Thymus (tissue), 11 donors: ENCODE data around the gene SOBP. TPM values are rescaled to one million over a fixed set of nuclear protein-coding genes. Genes with fewer than 3 reads are reported as not detected.

ENCODE experiments used
- DNase-seq, 9 donors: peaks; one replicate each; pipeline ENCODE4 v3.0.0-alpha.2; 2013; ENCODE audit warnings: low spot score in 9 of 9, low read depth in 6 of 9, missing footprints in 1 of 9
- H3K27ac ChIP-seq, 2 donors: one replicate each; pipeline ENCODE4 v1.5.1; 2013; ENCODE audit warnings: control low read depth in 1 of 2, low read depth in 1 of 2, low read length in 1 of 2, mild to moderate bottlenecking in 1 of 2, moderate library complexity in 1 of 2
- H3K27me3 ChIP-seq, 2 donors: one replicate each; pipeline ENCODE4 v1.5.1; 2013; ENCODE audit warnings: low read length in 1 of 2; ENCODE audit not compliant: control insufficient read depth in 2 of 2, insufficient read depth in 1 of 2
- H3K36me3 ChIP-seq, 2 donors: one replicate each; pipeline ENCODE4 v1.5.1; 2013; ENCODE audit warnings: low read length in 1 of 2, mild to moderate bottlenecking in 1 of 2, moderate library complexity in 1 of 2; ENCODE audit not compliant: control insufficient read depth in 2 of 2, insufficient read depth in 2 of 2
- H3K4me1 ChIP-seq, 2 donors: one replicate each; pipeline ENCODE4 v1.5.1; 2013; ENCODE audit warnings: low read length in 2 of 2; ENCODE audit not compliant: control insufficient read depth in 2 of 2, insufficient read depth in 2 of 2
- H3K4me3 ChIP-seq, 2 donors: one replicate each; pipeline ENCODE4 v1.5.1; 2013; ENCODE audit warnings: low read length in 2 of 2, control low read depth in 1 of 2, mild to moderate bottlenecking in 1 of 2
- H3K9me3 ChIP-seq, 2 donors: one replicate each; pipeline ENCODE4 v1.5.1; 2013; ENCODE audit warnings: low read length in 1 of 2, mild to moderate bottlenecking in 1 of 2; ENCODE audit not compliant: control insufficient read depth in 2 of 2, insufficient read depth in 1 of 2
- WGBS: extraction: QIAGEN DNeasy Blood & Tissue Kit; methylation state at CpG from one replicate; pipeline ENCODE4 v1.1.7; 2013; 5-methylcytosine and 5-hydroxymethylcytosine counted together
- polyA plus RNA-seq: library from polyadenylated mRNA; stranded (reverse); fragments of 200-250 nt; gene quantifications from one replicate; pipeline ENCODE4 v1.2.3, GENCODE V29; 2013
- total RNA-seq: library from RNA; stranded (reverse); fragments of 120-200 nt; gene quantifications from one replicate; pipeline ENCODE4 v1.2.4, GENCODE V29; 2013
- donor health status: healthy.

SOBP gene
- total and polyA plus RNA-seq, 2 donors = 4.1 to 4.2 TPM

DNA sequence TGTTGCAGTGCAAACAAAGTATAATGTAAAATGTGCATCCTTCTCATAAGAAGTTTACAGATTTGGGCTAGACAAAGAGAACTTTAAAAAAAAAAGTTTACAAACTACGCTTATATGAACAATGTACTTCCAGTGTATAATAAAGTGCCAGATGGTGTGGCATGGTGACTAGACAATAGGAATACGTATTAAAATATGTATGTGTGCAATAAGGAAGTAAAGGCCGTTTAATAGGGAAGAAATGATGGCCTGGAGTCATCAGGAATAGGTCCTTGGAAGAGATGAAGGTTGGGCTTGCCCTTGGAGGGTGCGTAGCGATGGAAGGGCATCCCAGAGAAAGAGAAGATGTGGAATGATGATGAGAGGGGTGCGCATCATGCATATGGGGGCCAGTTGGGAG, 108.2 kb downstream of the SOBP start:
- Histone ChIP-seq H3K4me1 (no peaks in the 10 kb centered on the region), H3K9me3 (no peaks in the 10 kb centered on the region), H3K4me3 (no peak overlapping the region), H3K36me3 (no peaks in the 10 kb centered on the region), H3K27me3 (no peaks in the 10 kb centered on the region), H3K27ac (no peak overlapping the region)
- WGBS = 95% methylated on average over 6 of the region's 6 CpGs
- no peak for DNase-seq

DNA sequence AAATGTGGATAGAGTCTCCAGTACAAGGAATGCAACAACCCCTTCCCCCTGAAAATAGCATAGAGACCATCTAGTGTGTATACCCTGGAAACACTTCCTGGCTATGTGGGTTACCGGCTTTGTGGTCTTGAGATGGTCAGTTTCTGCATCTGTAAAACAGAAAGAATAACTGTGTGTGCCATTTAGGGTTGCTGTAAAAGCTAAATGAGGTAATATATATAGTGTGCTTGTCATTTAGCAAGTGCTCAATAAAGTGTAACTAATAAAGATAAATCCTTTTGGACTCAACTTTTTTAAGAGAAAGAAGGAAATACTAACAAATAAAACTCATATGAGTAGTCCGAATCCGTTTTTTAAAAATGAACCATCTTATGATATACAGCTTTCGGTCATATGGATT, 109.1 kb downstream of the SOBP start:
- Histone ChIP-seq H3K27ac (no peak overlapping the region), H3K9me3 (no peaks in the 10 kb centered on the region), H3K4me1 (no peaks in the 10 kb centered on the region), H3K4me3 (no peak overlapping the region), H3K36me3 (no peaks in the 10 kb centered on the region), H3K27me3 (no peaks in the 10 kb centered on the region)
- DNase-seq = no peak
- WGBS = 96% methylated on average over 4 of the region's 4 CpGs

DNA sequence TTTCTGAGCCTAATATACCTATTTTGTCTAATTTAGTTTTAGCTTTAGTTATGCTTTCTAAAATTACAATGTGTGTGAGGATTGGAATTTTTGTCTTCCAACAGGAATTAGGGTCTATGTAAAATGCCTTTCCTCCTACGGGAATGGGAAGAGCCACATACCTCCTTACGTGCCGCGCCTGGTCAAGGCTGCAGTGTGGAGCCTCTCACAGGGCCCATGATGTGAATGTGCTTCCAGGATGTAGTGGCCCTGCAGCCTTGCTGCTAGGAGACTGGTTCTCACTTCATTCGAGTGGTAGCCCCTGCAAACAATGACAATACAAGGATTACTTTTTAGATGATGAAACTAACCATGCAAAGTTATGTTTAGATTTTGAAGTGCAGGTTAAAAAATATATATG, 110.2 kb downstream of the SOBP start:
- DNase-seq = no peak
- Histone ChIP-seq H3K9me3 (no peaks in the 10 kb centered on the region), H3K4me3 (no peak overlapping the region), H3K27me3 (no peaks in the 10 kb centered on the region), H3K4me1 (peaks cover 0 to 4% of the 10 kb centered on the region in 2 donors), H3K36me3 (no peaks in the 10 kb centered on the region), H3K27ac (no peak overlapping the region)
- WGBS = 84% methylated on average over 5 of the region's 5 CpGs

DNA sequence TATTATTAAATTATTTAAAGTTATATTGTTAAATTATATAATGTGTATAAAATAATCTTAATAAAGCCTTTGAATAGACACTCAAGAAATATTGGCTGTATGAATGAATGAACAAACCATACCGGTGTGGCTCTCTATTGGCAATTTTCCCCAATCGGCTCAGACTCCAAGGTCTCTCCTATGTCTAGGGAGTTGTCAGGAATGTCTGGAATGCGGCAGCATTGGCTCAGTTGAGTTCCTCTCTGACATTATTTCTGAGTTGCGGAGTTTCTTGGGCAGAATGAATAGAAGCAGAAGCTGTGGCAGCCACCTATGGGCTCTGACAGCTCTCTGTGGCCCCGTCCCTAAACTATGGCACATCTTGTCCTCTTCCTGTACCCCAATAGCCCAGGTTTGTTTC, 111.0 kb downstream of the SOBP start:
- no peak for DNase-seq
- Histone ChIP-seq H3K36me3 (no peaks in the 10 kb centered on the region), H3K9me3 (no peaks in the 10 kb centered on the region), H3K27ac (no peak overlapping the region), H3K4me1 (peaks cover 0 to 9% of the 10 kb centered on the region in 2 donors), H3K4me3 (no peak overlapping the region), H3K27me3 (no peaks in the 10 kb centered on the region)
- 90% methylated on average over 5 of the region's 5 CpGs for WGBS

DNA sequence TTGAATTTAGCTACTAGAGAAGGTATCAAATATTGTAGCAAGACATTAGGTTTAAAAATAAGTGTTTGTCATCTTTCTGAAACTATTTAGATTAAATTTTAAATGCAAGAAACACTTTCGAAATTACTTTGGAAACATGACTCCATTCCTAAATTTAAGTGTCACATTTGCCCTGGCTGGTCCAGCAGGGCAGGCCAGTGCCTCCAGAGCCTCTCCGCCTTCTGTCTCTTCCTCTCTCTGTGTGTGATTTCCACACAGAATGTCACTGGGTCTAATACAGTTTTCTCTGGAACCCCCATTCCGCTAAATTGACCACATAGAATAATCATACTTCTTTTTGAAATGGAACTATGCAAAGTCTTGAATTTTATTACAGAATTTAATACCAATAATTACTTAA, 111.5 kb downstream of the SOBP start:
- H3K4me1 ChIP-seq = peaks cover 0 to 9% of the 10 kb centered on the region in 2 donors
- no peaks in the 10 kb centered on the region for H3K27me3 ChIP-seq
- no peaks in the 10 kb centered on the region for H3K36me3 ChIP-seq
- no peak for DNase-seq
- 96% methylated on average over 3 of the region's 3 CpGs for WGBS
- no peak overlapping the region for H3K4me3 ChIP-seq
- H3K27ac ChIP-seq = no peak overlapping the region
- H3K9me3 ChIP-seq = no peaks in the 10 kb centered on the region

DNA sequence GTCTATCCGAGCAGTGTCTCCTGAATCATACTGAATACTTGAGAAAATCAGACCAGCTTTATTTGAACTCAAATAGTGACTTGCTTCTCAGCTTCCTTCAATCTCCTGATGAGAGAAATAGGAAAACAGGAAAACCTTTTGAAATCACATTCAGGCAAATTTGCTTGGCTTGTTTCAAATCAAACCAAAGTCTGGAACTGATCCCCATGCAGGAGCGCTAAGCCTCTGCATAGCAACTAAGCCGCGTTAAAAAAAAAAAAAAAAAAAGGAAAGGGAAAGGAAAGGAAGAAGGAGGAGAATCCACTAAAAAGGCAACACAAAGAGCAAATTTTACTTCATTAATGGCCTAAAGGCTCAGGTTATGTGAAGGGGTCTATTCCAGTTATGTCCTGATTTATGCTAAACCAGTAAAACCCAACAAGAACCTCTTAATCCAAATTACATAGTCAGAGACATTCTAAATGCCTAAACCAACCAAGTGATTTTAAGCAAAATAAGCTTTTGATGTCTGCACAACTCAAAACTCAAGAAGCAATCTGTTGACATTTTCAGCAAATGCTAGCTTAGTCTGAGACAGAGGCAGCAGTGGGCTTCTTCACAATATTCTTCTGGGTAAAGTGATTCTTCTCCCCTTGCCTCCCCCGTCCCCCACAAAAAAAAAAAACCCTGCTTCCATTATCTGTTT, 112.5 kb downstream of the SOBP start:
- no peaks in the 10 kb centered on the region for H3K9me3 ChIP-seq
- H3K27ac ChIP-seq = no peak overlapping the region
- no peaks in the 10 kb centered on the region for H3K36me3 ChIP-seq
- no peak overlapping the region for H3K4me3 ChIP-seq
- no peak for DNase-seq
- no peaks in the 10 kb centered on the region for H3K27me3 ChIP-seq
- H3K4me1 ChIP-seq = peaks cover 0 to 9% of the 10 kb centered on the region in 2 donors
- WGBS = 93% methylated on average over 5 of the region's 5 CpGs

DNA sequence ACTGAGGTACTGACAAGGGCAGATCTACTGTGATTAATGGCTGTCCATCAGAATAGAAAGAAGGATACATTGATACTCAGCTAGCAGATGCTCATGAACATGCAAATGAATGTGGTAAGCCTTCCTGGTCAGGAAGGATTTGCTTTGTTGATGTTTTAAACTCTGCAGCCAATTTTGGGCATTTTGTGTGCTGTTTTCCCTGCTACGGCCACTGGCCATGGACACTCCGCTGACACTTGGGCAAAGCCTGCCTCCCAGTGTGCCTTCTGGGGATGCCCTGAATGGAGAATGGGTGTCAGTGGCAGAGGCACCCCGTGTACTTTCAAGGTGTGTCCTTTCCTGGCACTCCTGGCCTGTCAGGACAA, 113.1 kb downstream of the SOBP start:
- no peaks in the 10 kb centered on the region for H3K27me3 ChIP-seq
- no peaks in the 10 kb centered on the region for H3K9me3 ChIP-seq
- H3K4me1 ChIP-seq = peaks cover 0 to 9% of the 10 kb centered on the region in 2 donors
- H3K36me3 ChIP-seq = no peaks in the 10 kb centered on the region
- 78% methylated on average over 3 of the region's 3 CpGs for WGBS
- no peak overlapping the region for H3K27ac ChIP-seq
- DNase-seq = no peak
- H3K4me3 ChIP-seq = no peak overlapping the region

DNA sequence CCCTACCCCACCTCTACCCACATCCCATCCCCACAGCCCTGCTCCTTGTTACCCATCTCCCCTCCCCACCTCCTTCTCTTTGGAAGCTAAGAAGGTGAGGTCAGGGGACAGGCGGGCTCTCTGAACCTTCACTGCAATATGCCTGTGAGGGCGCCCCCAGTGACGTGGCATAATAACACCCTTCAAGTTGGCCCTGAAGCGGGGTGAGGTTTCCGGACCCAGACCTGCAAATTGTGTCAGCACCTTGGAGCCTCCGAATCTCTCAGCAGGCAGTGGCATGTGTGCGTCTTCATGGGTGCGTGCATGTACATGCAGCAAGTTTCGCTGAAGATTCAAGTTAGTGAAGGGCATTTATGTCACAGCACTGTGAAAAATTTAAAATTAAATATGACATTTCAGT, 114.6 kb downstream of the SOBP start:
- H3K4me3 ChIP-seq = no peak overlapping the region
- H3K4me1 ChIP-seq = peaks cover 0 to 9% of the 10 kb centered on the region in 2 donors
- H3K27ac ChIP-seq = no peak overlapping the region
- 96% methylated on average over 9 of the region's 9 CpGs for WGBS
- H3K36me3 ChIP-seq = no peaks in the 10 kb centered on the region
- no peak for DNase-seq
- H3K9me3 ChIP-seq = no peaks in the 10 kb centered on the region
- no peaks in the 10 kb centered on the region for H3K27me3 ChIP-seq

DNA sequence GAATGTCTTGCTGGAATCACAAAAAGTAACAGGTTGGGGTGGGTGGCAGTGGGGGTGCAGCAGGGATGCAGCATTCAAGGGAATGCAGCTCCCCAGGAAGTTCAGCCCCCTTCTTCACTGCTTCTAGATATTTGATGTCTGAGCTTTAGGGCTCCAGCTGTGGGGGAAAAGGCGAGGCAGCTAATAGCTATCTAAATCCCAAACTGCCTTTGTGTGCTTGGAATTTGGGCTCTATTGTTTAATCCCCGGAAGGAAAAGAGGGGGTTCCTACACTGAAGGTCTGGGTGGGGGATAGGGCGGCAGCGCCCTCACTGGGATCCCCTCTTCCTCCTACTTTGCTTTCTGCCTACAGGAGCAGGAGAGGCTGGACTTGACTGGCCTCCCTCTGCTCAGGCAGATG, 116.5 kb downstream of the SOBP start:
- H3K27me3 ChIP-seq = no peaks in the 10 kb centered on the region
- DNase-seq = no peak
- no peak overlapping the region for H3K27ac ChIP-seq
- peaks cover 0 to 9% of the 10 kb centered on the region in 2 donors for H3K4me1 ChIP-seq
- WGBS = 93% methylated on average over 4 of the region's 4 CpGs
- H3K36me3 ChIP-seq = no peaks in the 10 kb centered on the region
- no peak overlapping the region for H3K4me3 ChIP-seq
- H3K9me3 ChIP-seq = no peaks in the 10 kb centered on the region
